ENCODE results near the gene MRPL28.

- TF ChIP-seq EP300 (IDR thresholded peaks at IDR 0.05) (no peak), POLR2AphosphoS5 (IDR thresholded peaks at IDR 0.05) (no peak)
- TF ChIP-seq, protein P1, sequence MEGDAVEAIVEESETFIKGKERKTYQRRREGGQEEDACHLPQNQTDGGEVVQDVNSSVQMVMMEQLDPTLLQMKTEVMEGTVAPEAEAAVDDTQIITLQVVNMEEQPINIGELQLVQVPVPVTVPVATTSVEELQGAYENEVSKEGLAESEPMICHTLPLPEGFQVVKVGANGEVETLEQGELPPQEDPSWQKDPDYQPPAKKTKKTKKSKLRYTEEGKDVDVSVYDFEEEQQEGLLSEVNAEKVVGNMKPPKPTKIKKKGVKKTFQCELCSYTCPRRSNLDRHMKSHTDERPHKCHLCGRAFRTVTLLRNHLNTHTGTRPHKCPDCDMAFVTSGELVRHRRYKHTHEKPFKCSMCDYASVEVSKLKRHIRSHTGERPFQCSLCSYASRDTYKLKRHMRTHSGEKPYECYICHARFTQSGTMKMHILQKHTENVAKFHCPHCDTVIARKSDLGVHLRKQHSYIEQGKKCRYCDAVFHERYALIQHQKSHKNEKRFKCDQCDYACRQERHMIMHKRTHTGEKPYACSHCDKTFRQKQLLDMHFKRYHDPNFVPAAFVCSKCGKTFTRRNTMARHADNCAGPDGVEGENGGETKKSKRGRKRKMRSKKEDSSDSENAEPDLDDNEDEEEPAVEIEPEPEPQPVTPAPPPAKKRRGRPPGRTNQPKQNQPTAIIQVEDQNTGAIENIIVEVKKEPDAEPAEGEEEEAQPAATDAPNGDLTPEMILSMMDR (IDR thresholded peaks at IDR 0.05) = no peak
These were observed 3.7 kb upstream of the MRPL28 start for GRCh38 chr16:373848-374615.
